Measurements from ENCODE around the gene SRD5A3. TPM values are rescaled to one million over a fixed set of nuclear protein-coding genes. Genes with fewer than 3 reads are reported as not detected.

Gene SRD5A3
- polyA plus RNA-seq, 1 experiment = 15.2 TPM

- ChIA-PET CTCF (no interaction called here), POLR2A (no interaction called here)
- H3K27me3 ChIP-seq (ENCODE audit: control insufficient read depth, insufficient read depth, low read length) = no peaks in the 10 kb centered on the region
- H3K36me3 ChIP-seq (ENCODE audit: control insufficient read depth, insufficient read depth, low read length) = peaks cover 3% of the 10 kb centered on the region; the same call in 1 of the 2 replicates
- peak overlapping the region; percentile 53 for H3K4me3 ChIP-seq (ENCODE audit: low read depth, low read length)
- DNase-seq (ENCODE audit: low read depth) = no peak
- TF ChIP-seq, protein P1, sequence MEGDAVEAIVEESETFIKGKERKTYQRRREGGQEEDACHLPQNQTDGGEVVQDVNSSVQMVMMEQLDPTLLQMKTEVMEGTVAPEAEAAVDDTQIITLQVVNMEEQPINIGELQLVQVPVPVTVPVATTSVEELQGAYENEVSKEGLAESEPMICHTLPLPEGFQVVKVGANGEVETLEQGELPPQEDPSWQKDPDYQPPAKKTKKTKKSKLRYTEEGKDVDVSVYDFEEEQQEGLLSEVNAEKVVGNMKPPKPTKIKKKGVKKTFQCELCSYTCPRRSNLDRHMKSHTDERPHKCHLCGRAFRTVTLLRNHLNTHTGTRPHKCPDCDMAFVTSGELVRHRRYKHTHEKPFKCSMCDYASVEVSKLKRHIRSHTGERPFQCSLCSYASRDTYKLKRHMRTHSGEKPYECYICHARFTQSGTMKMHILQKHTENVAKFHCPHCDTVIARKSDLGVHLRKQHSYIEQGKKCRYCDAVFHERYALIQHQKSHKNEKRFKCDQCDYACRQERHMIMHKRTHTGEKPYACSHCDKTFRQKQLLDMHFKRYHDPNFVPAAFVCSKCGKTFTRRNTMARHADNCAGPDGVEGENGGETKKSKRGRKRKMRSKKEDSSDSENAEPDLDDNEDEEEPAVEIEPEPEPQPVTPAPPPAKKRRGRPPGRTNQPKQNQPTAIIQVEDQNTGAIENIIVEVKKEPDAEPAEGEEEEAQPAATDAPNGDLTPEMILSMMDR (IDR thresholded peaks at IDR 0.05; ENCODE audit: insufficient read depth, low read depth, low read length) = no peak
Observed at GRCh38 chr4:55397126-55397436, 51.0 kb downstream of the SRD5A3 start.

GRCh38 chr4:55397520-55398321, 51.7 kb downstream of the SRD5A3 start:
- TF ChIP-seq, protein P1 (IDR thresholded peaks at IDR 0.05; ENCODE audit: insufficient read depth, low read depth, low read length) = no peak
- ChIA-PET CTCF (interaction anchor here (1.3 kb wide), 2 partner anchors 51 to 52 kb away, joined by 4 read pairs; partner anchors contain the start of gene SRD5A3), POLR2A (no interaction called here)
- peak; percentile 35 for DNase-seq (ENCODE audit: low read depth)
- H3K4me3 ChIP-seq (ENCODE audit: low read depth, low read length) = peak overlapping the region; percentile 53
- H3K36me3 ChIP-seq (ENCODE audit: control insufficient read depth, insufficient read depth, low read length) = peaks cover 3% of the 10 kb centered on the region; the same call in 1 of the 2 replicates
- no peaks in the 10 kb centered on the region for H3K27me3 ChIP-seq (ENCODE audit: control insufficient read depth, insufficient read depth, low read length)

GRCh38 chr4:55398461-55398860, 52.4 kb downstream of the SRD5A3 start:
- Histone ChIP-seq H3K4me3 (ENCODE audit: low read depth, low read length) (peak overlapping the region; percentile 53), H3K27me3 (ENCODE audit: control insufficient read depth, insufficient read depth, low read length) (no peaks in the 10 kb centered on the region), H3K36me3 (ENCODE audit: control insufficient read depth, insufficient read depth, low read length) (peaks cover 3% of the 10 kb centered on the region; the same call in 1 of the 2 replicates)
- DNase-seq (ENCODE audit: low read depth) = peak; percentile 52
- POLR2A ChIA-PET = interaction anchor here (0.7 kb wide), 1 partner anchor 1911 kb away, joined by 4 read pairs; no protein-coding TSS in a partner anchor
- TF ChIP-seq, protein P1 (IDR thresholded peaks at IDR 0.05; ENCODE audit: insufficient read depth, low read depth, low read length) = no peak
- CTCF ChIA-PET = interaction anchor here (0.7 to 1.3 kb wide), 4 partner anchors 10 to 156 kb away, joined by 3 to 6 read pairs (median 4); partner anchors contain the start of gene SRD5A3

DNA sequence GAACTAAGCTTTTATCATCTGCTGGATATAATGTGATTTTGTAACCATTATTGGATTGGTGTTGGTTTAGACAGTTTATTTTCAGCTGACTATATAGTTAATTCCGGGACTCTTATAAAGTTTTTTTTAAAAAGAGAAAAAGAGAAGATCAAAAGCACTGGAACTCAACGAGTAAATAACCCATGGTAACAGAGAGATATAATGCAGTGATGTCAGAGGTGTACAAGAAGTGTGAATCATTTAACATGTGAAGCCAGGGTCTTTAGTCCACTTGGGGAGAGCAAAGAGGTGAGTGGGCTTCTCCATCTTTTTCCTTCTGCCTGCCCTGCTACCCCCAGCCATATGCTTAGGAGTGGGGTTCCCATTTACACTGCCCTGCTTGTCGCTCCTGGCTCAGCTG, 52.9 kb downstream of the SRD5A3 start:
- CTCF ChIA-PET = interaction anchor here (0.7 to 1.3 kb wide), 3 partner anchors 10 to 156 kb away, joined by 3 to 6 read pairs (median 4); partner anchors contain the start of gene SRD5A3
- DNase-seq (ENCODE audit: low read depth) = no peak
- TF ChIP-seq, protein P1 (IDR thresholded peaks at IDR 0.05; ENCODE audit: insufficient read depth, low read depth, low read length) = no peak
- POLR2A ChIA-PET = interaction anchor here (0.7 kb wide), 1 partner anchor 1910 kb away, joined by 4 read pairs; no protein-coding TSS in a partner anchor
- Histone ChIP-seq H3K27me3 (ENCODE audit: control insufficient read depth, insufficient read depth, low read length) (no peaks in the 10 kb centered on the region), H3K36me3 (ENCODE audit: control insufficient read depth, insufficient read depth, low read length) (peaks cover 3% of the 10 kb centered on the region; the same call in 1 of the 2 replicates), H3K4me3 (ENCODE audit: low read depth, low read length) (peak overlapping the region; percentile 53)

DNA sequence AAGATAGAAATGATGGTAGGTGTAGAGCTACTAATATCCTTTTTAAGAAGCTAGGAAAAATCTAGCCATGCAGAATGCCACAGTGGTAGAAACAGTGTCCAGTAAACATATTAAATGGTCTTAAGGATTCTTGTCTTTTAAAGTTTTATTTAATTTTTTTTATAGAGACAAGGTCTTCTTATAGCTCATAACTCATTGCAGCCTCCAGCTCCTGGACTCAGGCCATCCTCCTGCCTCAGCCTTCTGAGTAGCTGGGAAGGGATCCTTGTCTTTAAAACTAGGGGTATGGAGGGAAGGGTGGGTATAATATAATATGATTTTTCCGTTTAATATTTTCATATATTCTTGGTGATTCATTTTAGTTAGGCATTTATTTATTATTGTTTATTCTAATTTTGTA, 53.5 kb downstream of the SRD5A3 start:
- no peak for DNase-seq (ENCODE audit: low read depth)
- ChIA-PET CTCF (interaction anchor here (1.2 kb wide), 1 partner anchor 9 kb away, joined by 6 read pairs; no protein-coding TSS in a partner anchor), POLR2A (no interaction called here)
- no peaks in the 10 kb centered on the region for H3K27me3 ChIP-seq (ENCODE audit: control insufficient read depth, insufficient read depth, low read length)
- peak overlapping the region; percentile 53 for H3K4me3 ChIP-seq (ENCODE audit: low read depth, low read length)
- TF ChIP-seq, protein P1 (IDR thresholded peaks at IDR 0.05; ENCODE audit: insufficient read depth, low read depth, low read length) = no peak
- peaks cover 3% of the 10 kb centered on the region; the same call in 1 of the 2 replicates for H3K36me3 ChIP-seq (ENCODE audit: control insufficient read depth, insufficient read depth, low read length)

Measured in BJ (cell line).